ENCODE measurements around the gene KICS2. TPM values are rescaled to one million over a fixed set of nuclear protein-coding genes. Genes with fewer than 3 reads are reported as not detected.

Gene KICS2
- total RNA-seq, 1 donor from 2014 or later = 3.9 TPM

DNA sequence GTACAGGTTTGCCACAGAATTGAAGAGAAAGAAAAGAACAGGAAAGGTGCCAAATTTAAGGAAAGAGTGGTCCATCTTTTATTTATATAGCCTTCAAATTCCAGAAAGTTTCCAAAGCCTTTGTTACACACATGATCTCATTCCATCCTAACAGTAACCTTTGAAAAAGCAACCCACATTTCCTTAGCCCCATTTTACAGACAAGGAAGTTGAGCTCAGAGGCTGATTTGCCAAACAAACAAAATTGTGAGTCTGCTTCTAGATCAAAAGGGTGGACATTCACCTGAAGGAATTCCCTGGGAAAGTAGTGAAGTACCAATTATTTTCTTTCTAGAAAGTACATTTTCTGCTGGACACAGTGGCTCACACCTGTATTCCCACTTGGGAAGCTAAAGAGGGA is 32.0 kb downstream of the KICS2 start:
- H3K27ac ChIP-seq = no peak overlapping the region
- no peak overlapping the region for H3K4me3 ChIP-seq
- Mint-ChIP-seq H3K36me3 (peaks cover 11% of the 10 kb centered on the region), H3K27me3 (ENCODE audit: insufficient read depth, low read depth) (peaks cover 3% of the 10 kb centered on the region), H3K27ac (no peak overlapping the region), H3K4me3 (no peak overlapping the region), H3K9me3 (no peaks in the 10 kb centered on the region), H3K4me1 (peaks cover 2% of the 10 kb centered on the region)
- no peaks in the 10 kb centered on the region for H3K36me3 ChIP-seq
- no peak for DNase-seq (ENCODE audit: low spot score)
- no peaks in the 10 kb centered on the region for H3K4me1 ChIP-seq
- H3K9ac ChIP-seq = no peak overlapping the region
- TF ChIP-seq EZH2phosphoT487 (IDR thresholded peaks at IDR 0.05) (no peak), EZH2 (IDR thresholded peaks at IDR 0.05) (no peak)
- TF ChIP-seq, protein P1, sequence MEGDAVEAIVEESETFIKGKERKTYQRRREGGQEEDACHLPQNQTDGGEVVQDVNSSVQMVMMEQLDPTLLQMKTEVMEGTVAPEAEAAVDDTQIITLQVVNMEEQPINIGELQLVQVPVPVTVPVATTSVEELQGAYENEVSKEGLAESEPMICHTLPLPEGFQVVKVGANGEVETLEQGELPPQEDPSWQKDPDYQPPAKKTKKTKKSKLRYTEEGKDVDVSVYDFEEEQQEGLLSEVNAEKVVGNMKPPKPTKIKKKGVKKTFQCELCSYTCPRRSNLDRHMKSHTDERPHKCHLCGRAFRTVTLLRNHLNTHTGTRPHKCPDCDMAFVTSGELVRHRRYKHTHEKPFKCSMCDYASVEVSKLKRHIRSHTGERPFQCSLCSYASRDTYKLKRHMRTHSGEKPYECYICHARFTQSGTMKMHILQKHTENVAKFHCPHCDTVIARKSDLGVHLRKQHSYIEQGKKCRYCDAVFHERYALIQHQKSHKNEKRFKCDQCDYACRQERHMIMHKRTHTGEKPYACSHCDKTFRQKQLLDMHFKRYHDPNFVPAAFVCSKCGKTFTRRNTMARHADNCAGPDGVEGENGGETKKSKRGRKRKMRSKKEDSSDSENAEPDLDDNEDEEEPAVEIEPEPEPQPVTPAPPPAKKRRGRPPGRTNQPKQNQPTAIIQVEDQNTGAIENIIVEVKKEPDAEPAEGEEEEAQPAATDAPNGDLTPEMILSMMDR (IDR thresholded peaks at IDR 0.05) = no peak
- H3K9me3 ChIP-seq (ENCODE audit: low read depth) = no peaks in the 10 kb centered on the region
- H3F3A ChIP-seq (ENCODE audit: low read depth) = no peaks in the 10 kb centered on the region
- H3K79me2 ChIP-seq (ENCODE audit: low read depth) = no peaks in the 10 kb centered on the region
- H2AFZ ChIP-seq (replicated peaks) = no peak overlapping the region
- H4K20me1 ChIP-seq (ENCODE audit: low read depth) = no peaks in the 10 kb centered on the region
- no peaks in the 10 kb centered on the region for H3K27me3 ChIP-seq
- H3K4me2 ChIP-seq = no peak overlapping the region

DNA sequence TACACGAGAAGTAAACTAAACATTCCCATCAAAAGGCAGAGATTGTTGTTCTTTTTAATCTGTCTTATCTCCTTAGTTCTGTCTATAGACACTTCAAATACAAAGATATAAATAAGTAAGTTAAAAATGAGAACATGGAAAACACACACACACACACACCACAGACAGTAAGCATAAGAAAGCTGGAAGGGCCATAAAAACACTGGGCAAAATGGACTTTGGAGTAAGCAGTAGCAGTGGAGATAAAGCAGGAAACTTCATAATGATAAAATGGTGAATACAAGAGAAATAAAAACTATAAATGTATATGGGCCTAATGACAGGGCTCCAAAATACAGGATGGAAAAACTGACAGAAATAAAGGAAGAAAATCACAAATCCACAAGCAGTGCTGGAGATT is 32.6 kb downstream of the KICS2 start:
- H3K4me3 Mint-ChIP-seq = no peak overlapping the region
- no peak for TF ChIP-seq EZH2phosphoT487 (IDR thresholded peaks at IDR 0.05)
- Histone ChIP-seq H3K4me1 (no peaks in the 10 kb centered on the region), H3K36me3 (no peaks in the 10 kb centered on the region), H3K79me2 (ENCODE audit: low read depth) (no peaks in the 10 kb centered on the region), H3K9ac (no peak overlapping the region), H3F3A (ENCODE audit: low read depth) (no peaks in the 10 kb centered on the region), H4K20me1 (ENCODE audit: low read depth) (no peaks in the 10 kb centered on the region), H3K27me3 (no peaks in the 10 kb centered on the region), H2AFZ (replicated peaks) (no peak overlapping the region), H3K9me3 (ENCODE audit: low read depth) (no peaks in the 10 kb centered on the region), H3K27ac (no peak overlapping the region), H3K4me2 (no peak overlapping the region), H3K4me3 (no peak overlapping the region)
- no peak for DNase-seq (ENCODE audit: low spot score)
- H3K27ac Mint-ChIP-seq = no peak overlapping the region
- peaks cover 3% of the 10 kb centered on the region for H3K27me3 Mint-ChIP-seq (ENCODE audit: insufficient read depth, low read depth)
- no peaks in the 10 kb centered on the region for H3K9me3 Mint-ChIP-seq
- H3K36me3 Mint-ChIP-seq = peaks cover 9% of the 10 kb centered on the region
- H3K4me1 Mint-ChIP-seq = peaks cover 2% of the 10 kb centered on the region

DNA sequence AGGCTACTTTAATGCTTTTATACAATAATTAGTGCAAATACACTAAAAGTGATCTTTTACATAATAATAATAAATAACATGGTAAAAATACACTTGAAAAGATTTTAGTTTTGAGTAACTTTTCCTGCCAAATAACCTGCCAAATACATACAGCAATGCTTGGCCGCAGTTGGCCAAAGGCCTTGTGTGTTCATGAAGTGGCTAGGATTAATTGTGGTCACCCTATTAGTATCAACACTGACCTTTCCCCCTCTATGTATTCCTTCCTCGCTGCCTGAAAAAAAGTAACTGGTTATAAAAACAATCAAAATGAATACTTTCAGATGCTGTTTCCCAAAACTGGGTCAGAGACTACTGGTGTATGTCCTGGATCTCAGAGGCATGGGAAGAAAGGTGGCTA is 34.3 kb downstream of the KICS2 start:
- no peak overlapping the region for H3K9ac ChIP-seq
- no peaks in the 10 kb centered on the region for H3K4me1 ChIP-seq
- TF ChIP-seq, protein P1 (IDR thresholded peaks at IDR 0.05) = no peak
- no peak for TF ChIP-seq EZH2 (IDR thresholded peaks at IDR 0.05)
- TF ChIP-seq EZH2phosphoT487 (IDR thresholded peaks at IDR 0.05) = no peak
- Mint-ChIP-seq H3K27me3 (ENCODE audit: insufficient read depth, low read depth) (peaks cover 3% of the 10 kb centered on the region), H3K27ac (no peak overlapping the region), H3K4me1 (peaks cover 2% of the 10 kb centered on the region), H3K9me3 (no peaks in the 10 kb centered on the region), H3K36me3 (no peaks in the 10 kb centered on the region), H3K4me3 (no peak overlapping the region)
- no peaks in the 10 kb centered on the region for H3F3A ChIP-seq (ENCODE audit: low read depth)
- no peak overlapping the region for H3K27ac ChIP-seq
- no peak overlapping the region for H2AFZ ChIP-seq (replicated peaks)
- no peaks in the 10 kb centered on the region for H3K79me2 ChIP-seq (ENCODE audit: low read depth)
- no peaks in the 10 kb centered on the region for H4K20me1 ChIP-seq (ENCODE audit: low read depth)
- H3K4me3 ChIP-seq = no peak overlapping the region
- no peak overlapping the region for H3K4me2 ChIP-seq
- H3K27me3 ChIP-seq = no peaks in the 10 kb centered on the region
- no peaks in the 10 kb centered on the region for H3K36me3 ChIP-seq
- no peaks in the 10 kb centered on the region for H3K9me3 ChIP-seq (ENCODE audit: low read depth)
- no peak for DNase-seq (ENCODE audit: low spot score)

DNA sequence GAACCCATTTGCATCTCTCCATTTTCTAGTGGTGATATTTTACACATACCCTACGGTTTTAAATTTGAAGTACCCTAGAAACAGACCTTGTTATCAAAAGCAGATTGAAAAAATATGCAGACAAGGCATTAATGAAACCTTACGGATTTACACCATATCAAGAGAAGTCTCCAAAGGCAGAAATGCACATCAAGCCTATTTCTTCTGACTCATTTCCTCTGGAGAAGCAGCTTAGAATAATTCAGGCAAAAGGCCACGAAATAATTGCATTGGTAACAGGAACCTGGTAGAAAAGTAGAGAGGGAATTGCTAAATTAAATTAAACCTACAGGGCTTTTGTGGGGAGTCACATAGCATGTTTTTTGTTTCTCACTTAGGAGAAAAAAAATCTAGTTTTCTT is 34.7 kb downstream of the KICS2 start:
- peaks cover 3% of the 10 kb centered on the region for H3K27me3 Mint-ChIP-seq (ENCODE audit: insufficient read depth, low read depth)
- H3K27ac ChIP-seq = no peak overlapping the region
- no peak overlapping the region for H3K4me3 ChIP-seq
- H3K4me1 ChIP-seq = no peaks in the 10 kb centered on the region
- H3K9ac ChIP-seq = no peak overlapping the region
- H3F3A ChIP-seq (ENCODE audit: low read depth) = no peaks in the 10 kb centered on the region
- no peaks in the 10 kb centered on the region for H3K36me3 ChIP-seq
- H3K27me3 ChIP-seq = no peaks in the 10 kb centered on the region
- H3K36me3 Mint-ChIP-seq = no peaks in the 10 kb centered on the region
- no peaks in the 10 kb centered on the region for H3K9me3 Mint-ChIP-seq
- TF ChIP-seq, protein P1 (IDR thresholded peaks at IDR 0.05) = no peak
- no peak for TF ChIP-seq EZH2 (IDR thresholded peaks at IDR 0.05)
- no peak for TF ChIP-seq EZH2phosphoT487 (IDR thresholded peaks at IDR 0.05)
- no peak overlapping the region for H2AFZ ChIP-seq (replicated peaks)
- H3K4me2 ChIP-seq = no peak overlapping the region
- no peaks in the 10 kb centered on the region for H4K20me1 ChIP-seq (ENCODE audit: low read depth)
- DNase-seq (ENCODE audit: low spot score) = no peak
- peaks cover 2% of the 10 kb centered on the region for H3K4me1 Mint-ChIP-seq
- no peaks in the 10 kb centered on the region for H3K9me3 ChIP-seq (ENCODE audit: low read depth)
- H3K79me2 ChIP-seq (ENCODE audit: low read depth) = no peaks in the 10 kb centered on the region
- no peak overlapping the region for H3K27ac Mint-ChIP-seq
- no peak overlapping the region for H3K4me3 Mint-ChIP-seq

Measured in neural progenitor cell (in vitro differentiated cells).